ENCODE data around the gene SLC8B1. TPM values are rescaled to one million over a fixed set of nuclear protein-coding genes. Genes with fewer than 3 reads are reported as not detected.

The SLC8B1 gene
- total RNA-seq, 1 experiment from 2014 or later: 23.8 TPM

- no peaks in the 10 kb centered on the region for H3K4me1 Mint-ChIP-seq (ENCODE audit: low read depth, unreplicated experiment)
- intact Hi-C loops (cut with micrococcal nuclease; ENCODE audit: unreplicated experiment): no loop called here
- no peaks in the 10 kb centered on the region for H3K9me3 Mint-ChIP-seq (ENCODE audit: low read depth, unreplicated experiment)
These were observed 40.0 kb upstream of the SLC8B1 start for GRCh38 chr12:113374823-113375428.

DNA sequence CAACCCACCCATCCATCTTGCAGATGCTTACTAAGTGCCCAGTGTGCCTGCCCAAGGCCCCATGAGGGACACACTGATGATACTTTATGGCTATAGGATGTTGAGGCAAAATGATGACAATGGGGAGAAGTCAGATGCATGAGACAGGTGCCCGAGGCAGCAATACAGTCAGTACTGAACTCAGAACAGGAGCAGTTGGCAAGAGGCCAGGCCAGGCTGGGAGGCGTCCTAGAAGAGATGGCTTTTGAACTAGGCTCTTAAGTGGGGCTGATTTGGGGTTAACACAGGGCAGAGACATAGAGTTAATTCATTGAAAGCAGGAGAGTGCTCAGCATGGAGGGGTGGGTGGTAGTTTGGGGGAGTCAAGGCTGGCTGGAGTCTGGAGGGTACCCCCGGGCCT, 39.1 kb upstream of the SLC8B1 start:
- H3K36me3 Mint-ChIP-seq (ENCODE audit: insufficient read depth, unreplicated experiment): no peaks in the 10 kb centered on the region
- no peak overlapping the region for H3K4me3 Mint-ChIP-seq (ENCODE audit: low read depth, unreplicated experiment)
- DNase-seq: no peak
- intact Hi-C loops (cut with micrococcal nuclease; ENCODE audit: unreplicated experiment): no loop called here
- CTCF ChIA-PET: interaction anchor here (0.5 kb wide), 1 partner anchor 151 kb away, joined by 4 read pairs; no protein-coding TSS in a partner anchor
- H3K9me3 Mint-ChIP-seq (ENCODE audit: low read depth, unreplicated experiment): no peaks in the 10 kb centered on the region
- no peak overlapping the region for H3K27ac Mint-ChIP-seq (ENCODE audit: unreplicated experiment)
- no TSS peak for BruUV-seq (replicated peaks)
- H3K4me1 Mint-ChIP-seq (ENCODE audit: low read depth, unreplicated experiment): no peaks in the 10 kb centered on the region
- no peak for TF ChIP-seq CTCF (IDR thresholded peaks at IDR 0.05; ENCODE audit: unreplicated experiment)
- no peaks in the 10 kb centered on the region for H3K27me3 Mint-ChIP-seq (ENCODE audit: unreplicated experiment)

More at GRCh38 chr12:113374823-113375428, 40.0 kb upstream of the SLC8B1 start:
- Mint-ChIP-seq H3K27me3 (ENCODE audit: unreplicated experiment) (no peaks in the 10 kb centered on the region), H3K36me3 (ENCODE audit: insufficient read depth, unreplicated experiment) (no peaks in the 10 kb centered on the region), H3K4me3 (ENCODE audit: low read depth, unreplicated experiment) (no peak overlapping the region), H3K27ac (ENCODE audit: unreplicated experiment) (no peak overlapping the region)
- no peak for DNase-seq
- no TSS peak for BruUV-seq (replicated peaks)
- CTCF ChIA-PET: interaction anchor here (0.6 kb wide), 1 partner anchor 223 kb away, joined by 3 read pairs; no protein-coding TSS in a partner anchor
- no peak for TF ChIP-seq CTCF (IDR thresholded peaks at IDR 0.05; ENCODE audit: unreplicated experiment)

DNA sequence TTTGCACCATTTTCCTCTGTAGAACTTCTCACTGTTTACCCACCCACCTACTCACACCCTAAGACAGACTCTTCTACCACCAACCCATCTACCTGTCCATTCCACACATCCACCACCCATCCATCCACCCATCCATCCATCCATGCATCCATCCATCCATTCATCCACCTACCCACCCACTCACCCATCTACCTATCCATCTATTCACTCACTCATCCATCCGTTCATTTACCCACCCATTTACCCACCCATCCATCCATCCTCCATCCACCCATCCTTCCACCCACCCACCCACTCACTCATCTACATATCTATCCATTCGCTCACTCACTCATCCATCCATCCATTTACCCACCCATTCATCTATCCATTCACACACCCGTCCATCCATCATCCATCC, 38.5 kb upstream of the SLC8B1 start:
- Mint-ChIP-seq H3K36me3 (ENCODE audit: insufficient read depth, unreplicated experiment) (no peaks in the 10 kb centered on the region), H3K27me3 (ENCODE audit: unreplicated experiment) (no peaks in the 10 kb centered on the region), H3K9me3 (ENCODE audit: low read depth, unreplicated experiment) (no peaks in the 10 kb centered on the region), H3K4me3 (ENCODE audit: low read depth, unreplicated experiment) (no peak overlapping the region), H3K4me1 (ENCODE audit: low read depth, unreplicated experiment) (no peaks in the 10 kb centered on the region), H3K27ac (ENCODE audit: unreplicated experiment) (no peak overlapping the region)
- no TSS peak for BruUV-seq (replicated peaks)
- no peak for DNase-seq
- TF ChIP-seq CTCF (IDR thresholded peaks at IDR 0.05; ENCODE audit: unreplicated experiment): no peak
- intact Hi-C loops (cut with micrococcal nuclease; ENCODE audit: unreplicated experiment): no loop called here
- CTCF ChIA-PET: no interaction called here

- TF ChIP-seq CTCF (IDR thresholded peaks at IDR 0.05; ENCODE audit: unreplicated experiment): no peak
- intact Hi-C loops (cut with micrococcal nuclease; ENCODE audit: unreplicated experiment): no loop called here
- H3K9me3 Mint-ChIP-seq (ENCODE audit: low read depth, unreplicated experiment): no peaks in the 10 kb centered on the region
- no peak overlapping the region for H3K27ac Mint-ChIP-seq (ENCODE audit: unreplicated experiment)
- DNase-seq: no peak
- no TSS peak for BruUV-seq (replicated peaks)
- CTCF ChIA-PET: no interaction called here
- H3K4me3 Mint-ChIP-seq (ENCODE audit: low read depth, unreplicated experiment): no peak overlapping the region
- no peaks in the 10 kb centered on the region for H3K27me3 Mint-ChIP-seq (ENCODE audit: unreplicated experiment)
- H3K4me1 Mint-ChIP-seq (ENCODE audit: low read depth, unreplicated experiment): no peaks in the 10 kb centered on the region
- no peaks in the 10 kb centered on the region for H3K36me3 Mint-ChIP-seq (ENCODE audit: insufficient read depth, unreplicated experiment)
These were observed 37.5 kb upstream of the SLC8B1 start for GRCh38 chr12:113372371-113372770.
